IPS-11a (cell line): Measurements from ENCODE around the gene FRMD4A.

Source experiments
- H3K4me3 ChIP-seq: one replicate; pipeline ENCODE4 v1.5.1; 2013; ENCODE audit warnings: low read depth, low read length, control low read depth

FRMD4A gene

GRCh38 chr10:13991353-13991752 is 339.4 kb downstream of the FRMD4A start:
- no peak overlapping the region for H3K4me3 ChIP-seq

DNA sequence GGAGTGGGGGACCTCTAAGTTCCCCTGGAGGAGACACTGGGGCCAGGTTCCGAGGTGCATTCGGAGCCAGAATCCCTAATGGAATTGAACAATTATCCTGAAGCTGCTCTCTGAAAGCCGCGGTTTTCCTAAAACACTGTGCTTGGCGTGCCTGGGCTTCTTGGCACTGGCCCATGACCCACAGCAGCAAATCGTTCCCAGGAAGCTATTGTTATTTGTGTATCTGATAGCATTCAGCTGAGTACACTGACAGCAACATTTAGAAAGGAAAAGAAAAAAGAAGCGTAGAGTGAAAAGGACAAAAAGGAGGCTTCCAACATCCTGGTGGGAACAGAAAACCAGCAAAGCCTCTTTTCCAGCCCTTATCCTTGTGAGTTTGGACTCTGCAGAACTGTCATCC is 339.8 kb downstream of the FRMD4A start:
- H3K4me3 ChIP-seq: no peak overlapping the region

DNA sequence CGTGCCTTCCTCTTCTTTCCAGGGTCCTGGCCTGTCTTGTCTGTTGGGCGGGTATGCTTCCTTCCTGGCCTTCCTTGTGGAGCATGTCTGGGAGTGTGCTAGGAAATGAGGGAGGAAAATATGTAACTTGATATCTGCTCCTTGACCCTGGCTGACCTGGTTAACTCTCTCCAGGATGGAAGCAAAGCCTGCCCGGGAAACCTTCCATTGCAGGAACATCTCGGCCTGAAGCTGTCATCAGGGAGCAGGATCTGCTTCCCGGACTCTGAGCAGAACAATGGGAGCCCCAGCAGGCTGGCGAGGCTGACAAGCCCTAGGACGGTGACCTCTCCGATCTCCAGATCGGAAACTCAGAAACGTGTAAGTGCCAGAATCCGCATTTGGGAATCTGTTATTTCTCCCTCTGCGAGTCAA is 340.3 kb downstream of the FRMD4A start:
- H3K4me3 ChIP-seq: no peak overlapping the region

DNA sequence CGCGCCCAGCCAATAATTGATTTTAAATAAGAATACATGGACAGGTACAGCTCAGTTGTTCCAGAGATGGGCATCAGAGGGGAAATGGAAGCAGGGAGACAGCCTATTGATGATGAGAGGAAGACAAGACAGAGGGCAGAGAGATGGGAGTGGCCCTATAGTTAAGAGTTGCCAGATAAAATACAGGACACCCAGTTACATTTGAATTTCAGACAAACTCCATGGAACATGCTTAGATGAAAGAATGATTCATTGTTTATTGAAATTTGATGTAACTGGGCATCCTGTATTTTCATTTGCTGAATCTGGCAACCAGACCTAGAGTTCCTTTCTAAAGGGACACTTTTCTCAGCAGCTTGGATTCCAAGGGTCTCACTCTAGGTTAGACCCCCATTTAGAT is 341.1 kb downstream of the FRMD4A start:
- no peak overlapping the region for H3K4me3 ChIP-seq

- H3K4me3 ChIP-seq: no peak overlapping the region
These were observed 343.3 kb downstream of the FRMD4A start for GRCh38 chr10:13987446-13987845.

GRCh38 chr10:13984647-13985155 is 346.0 kb downstream of the FRMD4A start:
- H3K4me3 ChIP-seq: no peak overlapping the region

DNA sequence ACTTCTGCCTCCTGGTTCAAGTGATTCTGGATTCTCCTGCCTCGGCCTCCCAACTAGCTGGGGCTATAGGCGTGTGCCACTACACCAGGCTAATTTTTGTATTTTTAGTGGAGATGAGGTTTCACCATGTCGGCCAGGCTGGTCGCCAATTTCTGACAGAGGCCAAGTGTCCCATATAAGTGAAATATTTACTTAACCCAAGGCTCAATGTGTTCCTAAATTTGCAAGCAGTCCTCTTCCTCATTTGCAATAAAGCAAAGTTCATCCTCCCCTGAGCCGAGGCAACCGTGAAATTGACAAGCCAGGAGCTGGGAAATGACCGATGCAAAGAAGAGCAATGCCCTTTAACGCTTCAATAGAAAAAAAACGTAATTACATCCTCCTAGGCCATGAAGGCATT is 347.7 kb downstream of the FRMD4A start:
- no peak overlapping the region for H3K4me3 ChIP-seq

- H3K4me3 ChIP-seq: no peak overlapping the region
These were observed 352.1 kb downstream of the FRMD4A start for GRCh38 chr10:13978533-13979115.

DNA sequence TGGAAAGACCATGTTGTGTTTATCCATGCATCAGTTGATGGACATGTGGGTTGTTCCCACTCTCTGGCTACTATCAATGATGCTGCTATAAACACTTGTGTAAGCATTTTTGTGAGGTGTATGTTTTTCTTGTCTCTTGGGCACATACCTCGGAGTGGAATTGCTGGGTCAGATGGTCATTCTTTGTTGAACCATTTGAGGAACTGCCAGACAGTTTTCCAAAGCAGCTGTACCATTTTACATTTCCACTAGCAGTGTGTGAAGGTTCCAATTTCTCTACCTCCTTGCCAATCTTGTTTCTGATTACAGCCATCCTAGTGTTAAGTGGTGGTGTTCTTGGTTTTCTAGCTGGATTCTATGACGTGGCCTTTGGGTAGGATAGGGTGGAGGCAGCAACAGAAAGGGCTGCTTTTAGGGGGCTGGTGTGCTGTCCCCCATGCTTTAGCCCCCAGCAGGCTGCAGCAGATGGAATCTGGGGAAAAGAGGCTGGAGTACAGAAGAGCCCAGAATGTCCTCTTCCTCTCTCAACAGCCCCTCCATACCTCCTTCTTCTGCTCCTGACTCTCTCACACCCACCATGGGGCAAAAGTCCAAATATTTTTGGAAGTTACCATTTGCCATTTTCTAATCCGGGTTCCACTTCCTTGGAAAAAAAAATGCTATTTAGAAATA is 352.7 kb downstream of the FRMD4A start:
- H3K4me3 ChIP-seq: no peak overlapping the region

DNA sequence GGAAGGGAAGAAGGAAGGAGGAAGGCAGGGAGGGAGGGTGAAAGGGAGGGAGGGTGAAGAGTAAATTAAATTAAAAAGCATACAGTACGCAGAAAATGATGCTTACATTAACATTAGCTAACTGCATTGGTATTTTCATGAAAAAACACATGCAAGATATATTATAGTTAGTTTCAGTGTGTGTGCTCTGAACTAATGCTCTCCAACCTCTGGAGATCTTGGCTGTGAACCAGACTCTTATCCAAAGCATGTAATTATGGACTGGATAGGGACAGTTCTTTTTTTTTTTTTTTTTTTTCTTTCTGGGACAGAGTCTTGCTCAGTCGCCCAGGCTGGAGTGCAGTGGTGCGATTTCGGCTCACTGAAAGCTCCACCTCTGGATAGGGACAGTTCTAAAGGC is 357.0 kb downstream of the FRMD4A start:
- no peak overlapping the region for H3K4me3 ChIP-seq

DNA sequence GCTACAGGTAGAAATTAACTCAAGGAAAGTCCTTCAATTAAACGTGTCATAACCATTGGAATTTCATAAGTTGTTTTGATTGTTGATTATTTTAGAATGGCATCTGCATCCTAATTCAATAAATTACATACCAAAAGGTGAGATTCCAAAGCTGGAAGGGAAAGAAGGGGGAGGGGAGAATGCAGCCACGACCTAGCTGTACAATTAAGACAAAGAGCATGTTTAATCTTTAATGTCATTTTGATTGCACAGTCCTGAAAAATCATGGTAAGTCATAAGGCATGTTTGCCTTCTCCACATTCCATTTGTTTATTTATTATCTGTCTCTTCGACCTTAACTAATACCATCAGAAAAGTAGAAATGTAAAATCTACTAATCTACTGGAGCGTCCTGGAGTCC is 358.1 kb downstream of the FRMD4A start:
- no peak overlapping the region for H3K4me3 ChIP-seq

DNA sequence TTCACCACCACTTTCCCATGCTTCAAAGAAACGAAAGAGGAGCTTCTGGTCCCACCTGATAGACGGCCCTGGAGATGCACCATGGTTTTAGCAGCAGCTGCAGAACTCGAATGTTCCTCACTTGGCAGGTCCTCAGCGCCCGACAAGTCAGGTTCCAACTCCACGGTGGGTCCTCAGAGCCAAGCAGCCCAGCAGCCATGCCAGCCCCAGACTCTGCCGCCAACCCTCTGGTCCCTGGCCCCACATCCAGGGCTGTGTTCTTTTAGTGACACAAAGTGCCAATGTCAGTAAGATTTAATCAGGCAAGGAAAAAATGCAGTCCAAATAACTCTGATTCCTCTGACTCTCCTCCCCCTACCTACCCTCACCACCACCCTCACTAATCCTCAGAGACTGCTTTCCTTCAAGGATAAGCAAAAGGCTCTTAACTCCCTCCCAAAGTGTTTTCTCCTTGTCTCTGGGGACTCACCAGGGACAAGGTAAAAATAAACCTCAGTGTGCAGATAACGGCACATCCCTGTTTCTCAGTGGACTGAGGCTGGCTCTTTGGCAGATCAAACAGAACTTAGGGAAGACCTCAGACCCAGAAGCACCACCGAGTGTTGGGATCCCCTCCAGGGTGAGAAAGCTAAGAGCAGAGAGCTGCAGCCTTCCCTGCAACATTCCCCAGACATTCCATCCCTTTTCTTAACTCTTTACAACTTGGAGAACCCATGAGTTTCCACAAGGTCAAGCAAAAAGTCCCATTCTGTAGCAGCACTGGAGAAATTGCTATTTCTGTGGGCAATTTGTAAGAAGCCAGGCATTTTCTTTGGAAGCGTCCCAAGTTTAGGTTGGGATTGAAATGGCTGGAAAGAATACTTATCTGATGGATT is 358.9 kb downstream of the FRMD4A start:
- H3K4me3 ChIP-seq: no peak overlapping the region

DNA sequence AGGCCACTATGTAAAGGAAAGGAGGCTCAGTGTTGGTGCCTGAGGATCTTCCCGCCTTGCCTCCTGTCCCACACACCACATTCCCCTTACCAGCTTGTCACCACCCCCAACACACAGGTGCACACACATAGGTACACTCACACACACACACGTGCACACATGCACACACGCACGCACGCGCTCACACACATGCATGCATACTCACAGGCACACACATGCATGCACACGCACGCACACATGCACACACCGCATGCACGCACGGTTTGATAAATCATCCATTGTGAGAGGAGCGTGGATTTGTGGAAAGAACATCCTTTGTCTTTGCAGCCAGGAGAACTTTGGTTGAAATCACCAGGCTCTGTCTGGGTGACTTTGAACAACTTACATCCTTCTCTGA is 359.8 kb downstream of the FRMD4A start:
- H3K4me3 ChIP-seq: no peak overlapping the region

GRCh38 chr10:13970236-13970956 is 360.3 kb downstream of the FRMD4A start:
- no peak overlapping the region for H3K4me3 ChIP-seq

- no peak overlapping the region for H3K4me3 ChIP-seq
These were observed 361.0 kb downstream of the FRMD4A start for GRCh38 chr10:13969792-13970140.

DNA sequence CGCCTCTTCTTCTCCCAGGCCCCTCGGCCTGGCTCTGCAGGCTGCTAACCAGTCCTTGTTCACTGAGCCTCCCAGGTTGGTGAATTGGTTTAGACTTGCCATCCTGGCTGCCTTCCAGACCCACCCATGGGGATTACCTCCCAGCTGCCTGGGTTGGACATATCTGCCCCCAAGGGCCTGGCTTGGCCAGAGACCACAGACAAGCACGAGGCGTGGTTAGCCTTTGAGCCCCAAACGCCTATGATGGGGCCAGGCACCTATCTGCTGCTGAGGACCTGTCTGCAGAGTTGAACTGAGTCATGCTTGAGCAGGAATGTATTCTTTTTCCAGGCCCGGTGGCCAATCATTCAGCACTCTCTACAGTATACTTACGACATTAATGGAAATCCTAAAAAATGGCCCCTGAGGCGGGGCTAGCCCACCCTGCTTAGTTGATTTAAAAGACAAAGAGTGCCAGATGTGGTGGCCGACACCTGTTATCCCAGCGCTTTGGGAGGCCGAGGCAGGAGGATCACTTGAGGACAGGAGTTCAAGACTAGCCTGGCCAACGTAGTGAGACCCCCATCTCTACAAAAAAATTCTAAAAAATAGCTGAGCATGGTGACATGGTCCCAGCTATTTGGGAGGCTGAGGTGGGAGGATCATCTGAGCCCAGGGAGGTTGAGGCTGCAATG is 361.5 kb downstream of the FRMD4A start:
- H3K4me3 ChIP-seq: no peak overlapping the region

DNA sequence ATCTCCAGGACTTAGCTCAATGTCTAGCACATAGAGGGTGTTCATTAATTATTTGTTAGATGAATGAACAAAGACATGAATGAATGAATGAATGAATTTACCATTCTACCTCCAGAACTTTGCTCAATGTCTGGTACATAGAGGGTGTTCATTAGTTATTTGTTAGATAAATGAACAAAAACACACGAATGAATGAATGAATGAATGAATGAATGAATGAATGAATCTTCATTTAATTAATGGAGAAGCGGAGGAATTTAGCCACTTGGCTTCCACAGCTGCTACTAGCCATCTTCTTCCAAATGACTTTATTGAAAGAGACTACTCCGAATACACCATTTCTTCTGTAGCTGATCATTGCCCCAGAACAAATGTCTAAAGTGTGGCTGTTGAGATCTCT is 368.9 kb downstream of the FRMD4A start:
- H3K4me3 ChIP-seq: no peak overlapping the region

DNA sequence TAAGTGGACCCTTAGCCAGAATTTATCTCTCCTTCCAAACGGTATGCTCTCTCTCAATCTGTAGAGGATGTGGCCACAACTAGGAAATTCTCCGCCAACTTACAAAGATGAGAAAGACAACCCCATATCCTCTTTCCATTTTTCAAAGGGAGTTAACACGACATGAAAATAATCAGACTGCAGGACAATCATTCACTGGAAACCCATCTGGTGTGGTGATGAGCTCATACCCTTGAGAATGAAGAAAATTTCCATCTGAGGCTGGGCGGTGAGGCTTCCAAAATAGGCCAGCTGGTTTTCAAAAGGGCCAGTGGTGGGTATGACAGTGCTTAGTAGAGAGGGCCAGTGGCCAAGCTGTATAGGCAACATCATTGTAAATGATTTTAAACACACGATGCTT is 369.6 kb downstream of the FRMD4A start:
- no peak overlapping the region for H3K4me3 ChIP-seq

GRCh38 chr10:13960603-13961002 is 370.1 kb downstream of the FRMD4A start:
- no peak overlapping the region for H3K4me3 ChIP-seq

DNA sequence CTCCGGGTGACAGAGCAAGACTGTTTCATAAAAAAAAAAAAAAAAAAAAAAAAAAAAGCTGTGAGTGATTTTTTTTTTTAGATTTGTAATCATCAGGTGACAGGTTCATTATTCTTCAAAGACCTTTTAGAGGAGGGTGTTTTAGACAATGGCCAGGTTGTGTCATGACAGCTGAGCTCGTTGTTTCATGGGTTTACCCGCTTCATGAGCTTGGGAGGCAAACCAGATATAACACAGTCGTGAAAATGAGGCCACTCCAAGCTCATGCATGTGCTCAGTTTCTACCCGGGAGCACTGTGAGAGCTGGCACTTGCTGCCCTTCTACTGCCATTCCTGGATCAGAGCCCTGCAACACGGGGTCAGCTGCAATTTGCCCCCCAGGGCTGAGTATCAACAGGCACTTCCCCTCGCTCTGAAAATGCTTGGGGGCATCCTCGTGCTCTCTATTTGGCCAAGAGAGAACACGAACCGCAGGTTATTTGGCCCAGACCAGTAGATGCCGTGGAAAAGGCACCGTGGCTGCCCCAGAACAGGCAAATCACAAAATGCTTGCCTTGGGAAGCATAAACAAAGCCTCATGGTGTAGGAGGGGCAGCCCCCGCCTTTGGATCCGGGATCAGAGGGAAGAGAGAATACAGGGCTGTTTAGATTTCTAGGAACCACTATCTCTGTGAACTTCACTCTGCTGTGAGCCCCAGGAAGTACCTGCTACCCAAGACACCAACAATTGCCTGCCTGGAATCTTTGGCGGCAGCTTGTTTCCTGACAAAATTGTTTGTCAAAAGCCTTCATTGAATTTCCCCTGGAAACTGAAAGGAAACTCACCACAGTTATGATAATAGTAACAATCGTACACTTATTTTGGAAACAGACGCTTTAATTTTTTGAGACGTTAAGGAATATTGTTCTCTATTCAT is 371.0 kb downstream of the FRMD4A start:
- no peak overlapping the region for H3K4me3 ChIP-seq
